B cell (primary cell): ENCODE results near the gene C19orf33. TPM values are rescaled to one million over a fixed set of nuclear protein-coding genes. Genes with fewer than 3 reads are reported as not detected.
"Not testable (repeated sequence)": the region's sequence is repeated elsewhere in the genome, so short reads cannot be mapped to it uniquely, and the experiment has no call there.

Experiments
- ATAC-seq: fragments of 200-7000 bp; cut with Tn5 transposase; one replicate; pipeline ENCODE4 v1.10.0; 2021; ENCODE audit warnings: low read depth, mild to moderate bottlenecking, moderate number of reproducible peaks, moderate library complexity
- CTCF ChIA-PET: fragments of 350-600 bp; sonication (Branson Sonifier 250); formaldehyde crosslinking; loops from one replicate; lab custom pipeline; 2021; ENCODE audit warnings: antibody characterized with exemption, inconsistent platforms; lab: Charles Lee
- POLR2A ChIA-PET: fragments of 350-600 bp; sonication (Branson Sonifier 250); formaldehyde crosslinking; loops from one replicate; lab custom pipeline; 2021; ENCODE audit warnings: antibody characterized with exemption; lab: Charles Lee
- DNase-seq: peaks from one replicate; pipeline ENCODE4 v3.0.0; 2013
- H2AFZ ChIP-seq: 2 replicates; pipeline ENCODE4 v1.6.1; 2012; ENCODE audit warnings: mild to moderate bottlenecking, low read depth, low read length; ENCODE audit not compliant: insufficient read depth, poor library complexity, severe bottlenecking
- H3K27ac ChIP-seq, 2 donors: 1 replicate in 1 of 2; 2 replicates in 1 of 2; pipeline ENCODE4 v1.5.1; 2012 to 2013; ENCODE audit warnings: low read length in 2 of 2, mild to moderate bottlenecking in 2 of 2, moderate library complexity in 1 of 2
- H3K27me3 ChIP-seq, 4 experiments: fragments of 200-600 bp in 1 of 4; sonication (generic) in 1 of 4; replicated peaks in 1 of 4; 1 replicate in 2 of 4; 2 replicates in 2 of 4; pipeline versions ENCODE4 v1.6.1 to v1.7.0; 2013 to 2016; ENCODE audit warnings: low read length in 3 of 4, mild to moderate bottlenecking in 2 of 4, mixed read lengths in 1 of 4, moderate library complexity in 1 of 4; ENCODE audit not compliant: insufficient read depth in 4 of 4, control insufficient read depth in 3 of 4; ENCODE audit errors: control extremely low read depth in 1 of 4
- H3K36me3 ChIP-seq, 2 experiments: replicated peaks in 1 of 2; 1 replicate in 1 of 2; 2 replicates in 1 of 2; pipeline versions ENCODE4 v1.6.1 to v1.7.1; 2013; ENCODE audit warnings: low read length in 1 of 2; ENCODE audit not compliant: insufficient read depth in 2 of 2, control insufficient read depth in 1 of 2; ENCODE audit errors: control extremely low read depth in 1 of 2, extremely low read depth in 1 of 2
- H3K4me1 ChIP-seq, 2 donors: fragments of 200-600 bp in 1 of 2; sonication (generic) in 1 of 2; 1 replicate in 1 of 2; 2 replicates in 1 of 2; pipeline versions ENCODE4 v1.5.1 to v1.6.1; 2013 to 2017; ENCODE audit warnings: low read length in 2 of 2; ENCODE audit not compliant: control insufficient read depth in 2 of 2, insufficient read depth in 2 of 2
- H3K4me2 ChIP-seq: replicated peaks from 2 replicates; pipeline ENCODE3; 2012; ENCODE audit warnings: mild to moderate bottlenecking, low read depth, low read length; ENCODE audit not compliant: poor library complexity, severe bottlenecking
- H3K4me3 ChIP-seq, 5 experiments: fragments of 200-600 bp in 1 of 5; sonication (generic) in 1 of 5; 1 replicate in 3 of 5; 2 replicates in 2 of 5; pipeline versions ENCODE4 v1.5.1 to v1.7.0; 2011 to 2016; ENCODE audit warnings: low read length in 4 of 5, mild to moderate bottlenecking in 4 of 5, low read depth in 2 of 5, control low read depth in 1 of 5, moderate library complexity in 1 of 5; ENCODE audit not compliant: insufficient read depth in 1 of 5; ENCODE audit errors: control extremely low read depth in 1 of 5, extremely low read depth in 1 of 5
- H3K79me2 ChIP-seq: fragments of 200-600 bp; sonication (generic); one replicate; pipeline ENCODE4 v1.6.0; 2016; ENCODE audit warnings: low read length; ENCODE audit not compliant: control insufficient read depth, insufficient read depth
- H3K9ac ChIP-seq: fragments of 200-600 bp; sonication (generic); 2 replicates; pipeline ENCODE4 v1.6.1; 2017; ENCODE audit warnings: mild to moderate bottlenecking, low read length, moderate library complexity
- H3K9me3 ChIP-seq, 3 donors: one replicate each; pipeline versions ENCODE4 v1.6.1 to v1.7.1; 2013; ENCODE audit warnings: low read length in 2 of 3; ENCODE audit not compliant: control insufficient read depth in 2 of 3, insufficient read depth in 1 of 3; ENCODE audit errors: control extremely low read depth in 1 of 3
- H4K20me1 ChIP-seq: 2 replicates; pipeline ENCODE4 v1.6.0; 2012; ENCODE audit warnings: mild to moderate bottlenecking, low read length; ENCODE audit not compliant: insufficient read depth, control insufficient read depth, poor library complexity, severe bottlenecking
- H3K27ac Mint-ChIP-seq: one replicate; pipeline ENCODE4 v1.8.0; 2021; ENCODE audit warnings: mixed read lengths
- H3K27me3 Mint-ChIP-seq: one replicate; pipeline ENCODE4 v1.8.0; 2021; ENCODE audit warnings: mixed read lengths
- H3K4me1 Mint-ChIP-seq: one replicate; pipeline ENCODE4 v1.8.0; 2021; ENCODE audit warnings: mixed read lengths
- H3K4me3 Mint-ChIP-seq: one replicate; pipeline ENCODE4 v1.8.0; 2021; ENCODE audit warnings: mixed read lengths
- H3K9me3 Mint-ChIP-seq: one replicate; pipeline ENCODE4 v1.8.0; 2022; ENCODE audit warnings: mixed read lengths; ENCODE audit not compliant: insufficient read depth
- CTCF ChIP-seq: fragments of 200-600 bp; IDR thresholded peaks from one replicate; pipeline ENCODE4 v1.8.0; 2022; ENCODE audit warnings: antibody characterized with exemption, mild to moderate bottlenecking
- EZH2 ChIP-seq: IDR thresholded peaks from 2 replicates; pipeline ENCODE4 v1.6.1; 2012; ENCODE audit warnings: borderline replicate concordance, low read depth, mild to moderate bottlenecking, moderate library complexity, low read length; ENCODE audit not compliant: insufficient read depth, poor library complexity, severe bottlenecking
- WGBS: methylation state at CpG from one replicate; pipeline ENCODE4 v1.1.5; 2013; ENCODE audit warnings: missing lambda C conversion rate; ENCODE audit not compliant: insufficient coverage; 5-methylcytosine and 5-hydroxymethylcytosine counted together
- intact Hi-C: fragments of 100-400 bp; cut with micrococcal nuclease; formaldehyde crosslinking; loops from one replicate; pipeline ENCODE4 v1.10.0; 2022
- polyA plus RNA-seq: library from polyadenylated mRNA; depleted of rRNA; stranded (reverse); fragments of >200 nt; gene quantifications from 2 replicates; pipeline ENCODE4 v1.2.3, GENCODE V29; 2012
- total RNA-seq, 2 donors: library from RNA; stranded (reverse); fragments of 120-200 nt in 1 of 2; gene quantifications; 1 replicate in 1 of 2; 2 replicates in 1 of 2; pipeline versions ENCODE4 v1.2.3 to v1.2.4, GENCODE V29; 2013 to 2022

Gene C19orf33
- total and polyA plus RNA-seq, 2 donors (not counting 1 experiment from before 2014, with no cell fraction given): 1.2 TPM; not detected in 1

GRCh38 chr19:38339011-38339410, 35.0 kb downstream of the C19orf33 start:
- not testable (repeated sequence) for H3K4me3 Mint-ChIP-seq, ATAC-seq, H3K9ac ChIP-seq, H3K27ac Mint-ChIP-seq, H3K36me3 ChIP-seq, H3K27me3 Mint-ChIP-seq, H3K9me3 Mint-ChIP-seq, H3K9me3 ChIP-seq, H3K27ac ChIP-seq, H2AFZ ChIP-seq, H3K79me2 ChIP-seq, H3K4me2 ChIP-seq, DNase-seq, H4K20me1 ChIP-seq, H3K4me3 ChIP-seq, H3K27me3 ChIP-seq
- intact Hi-C loops: loop anchor here (5.0 to 10.0 kb wide), 4 partner anchors 562 to 1262 kb away; partner anchors contain the start of genes ZNF383, ZNF420, ZNF573 and ZNF585B
- peaks cover 5 to 11% of the 10 kb centered on the region in 2 donors for H3K4me1 ChIP-seq
- ChIA-PET POLR2A (interaction anchor here (0.7 to 2.5 kb wide), 2 partner anchors 19 to 35 kb away, joined by 3 to 11 read pairs; partner anchors contain the start of gene PSMD8), CTCF (interaction anchor here (0.8 kb wide), 1 partner anchor 83 kb away, joined by 3 read pairs; no protein-coding TSS in a partner anchor)
- peaks cover 13% of the 10 kb centered on the region for H3K4me1 Mint-ChIP-seq
- 92% methylated on average over 2 of the region's 4 CpGs for WGBS

GRCh38 chr19:38340927-38341326, 36.9 kb downstream of the C19orf33 start:
- H3K79me2 ChIP-seq: peaks cover 8% of the 10 kb centered on the region
- H2AFZ ChIP-seq: no peak overlapping the region
- H3K27ac Mint-ChIP-seq: no peak overlapping the region
- DNase-seq (no peak), ATAC-seq (no peak)
- no peaks in the 10 kb centered on the region for H3K36me3 ChIP-seq
- H3K9ac ChIP-seq: no peak overlapping the region
- no peaks in the 10 kb centered on the region for H3K9me3 Mint-ChIP-seq
- ChIA-PET POLR2A (no interaction called here), CTCF (no interaction called here)
- no peaks in the 10 kb centered on the region for H3K9me3 ChIP-seq
- H4K20me1 ChIP-seq: no peaks in the 10 kb centered on the region
- no peaks in the 10 kb centered on the region for H3K27me3 ChIP-seq
- WGBS: 100% methylated on average over 2 of the region's 2 CpGs
- no peak for TF ChIP-seq EZH2
- no peak for TF ChIP-seq CTCF
- no peak overlapping the region for H3K4me3 Mint-ChIP-seq
- H3K27me3 Mint-ChIP-seq: no peaks in the 10 kb centered on the region
- intact Hi-C loops: no loop called here
- no peak overlapping the region for H3K4me2 ChIP-seq
- H3K4me1 Mint-ChIP-seq: peaks cover 13% of the 10 kb centered on the region
- H3K4me1 ChIP-seq: peaks cover 5 to 7% of the 10 kb centered on the region in 2 donors
- no peak overlapping the region for H3K27ac ChIP-seq
- no peak overlapping the region for H3K4me3 ChIP-seq
